A375 (cell line): Measurements from ENCODE around the gene IGFBP5. TPM values are rescaled to one million over a fixed set of nuclear protein-coding genes. Genes with fewer than 3 reads are reported as not detected.

Source experiments
- total RNA-seq: library from RNA; depleted of rRNA; stranded (reverse); fragments of >200 nt; shearing (Covaris generic); gene quantifications from 2 replicates; pipeline ENCODE4 v1.2.3, GENCODE V29; 2014; rRNA removed

Gene IGFBP5
- total RNA-seq, result 43.6 and 55.6 TPM in 2 replicates

GRCh38 chr2:216695401-216695821 is at the start of gene IGFBP5:
Gene IGFBP5, minus strand, starts transcription at chr2:216695549. Its CDS starts 774 bp downstream, at chr2:216694775.

GRCh38 chr2:216632952-216633615 is 62.3 kb downstream of the IGFBP5 start, which contains the start of gene IGFBP2:
Gene IGFBP2, plus strand, starts transcription at chr2:216633420. Its CDS starts 104 bp downstream, at chr2:216633524.

Other genes starting within 250 kb of the IGFBP5 start
- 3,022 and 3,597 TPM in 2 replicates for gene RPL37A, start 196.7 kb downstream of the IGFBP5 start, total RNA-seq
- 146 and 169 TPM in 2 replicates for gene IGFBP2, start 62.1 kb downstream of the IGFBP5 start, total RNA-seq
- gene TNP1, start 164.5 kb upstream of the IGFBP5 start, total RNA-seq, result not detected in 2 replicates